HepG2 (cell line): Measurements from ENCODE around the gene ZNF491. TPM values are rescaled to one million over a fixed set of nuclear protein-coding genes. Genes with fewer than 3 reads are reported as not detected.

ENCODE experiments used
- ARNT2 ChIP-seq: sonication (generic); formaldehyde crosslinking; IDR thresholded peaks from 2 replicates; pipeline ENCODE4 v1.8.0; 2022; ENCODE audit warnings: mild to moderate bottlenecking, low read depth, missing genetic modification reagents, moderate library complexity
- MAZ ChIP-seq, 2 experiments: sonication (generic) in 1 of 2; formaldehyde crosslinking in 1 of 2; IDR thresholded peaks; 2 replicates each; pipeline versions ENCODE4 v1.5.0 to v1.6.1; 2012 to 2020; ENCODE audit warnings: low read depth in 2 of 2, mild to moderate bottlenecking in 2 of 2, borderline replicate concordance in 1 of 2, improper control_type of control experiment in 1 of 2, low read length in 1 of 2, missing genetic modification reagents in 1 of 2, moderate library complexity in 1 of 2
- NFAT5 ChIP-seq: sonication (generic); formaldehyde crosslinking; IDR thresholded peaks from 2 replicates; pipeline ENCODE4 v1.4.0; 2020; ENCODE audit warnings: missing genetic modification reagents
- RARG ChIP-seq: sonication (generic); formaldehyde crosslinking; IDR thresholded peaks from 2 replicates; pipeline ENCODE4 v1.4.0; 2020; ENCODE audit warnings: low read depth, mild to moderate bottlenecking, missing genetic modification reagents
- STAG1 ChIP-seq: sonication (generic); formaldehyde crosslinking; IDR thresholded peaks from 2 replicates; pipeline ENCODE4 v1.4.0; 2020; ENCODE audit warnings: missing genetic modification reagents
- STAT5B ChIP-seq: sonication (generic); formaldehyde crosslinking; IDR thresholded peaks from 2 replicates; pipeline ENCODE4 v1.4.0; 2020; ENCODE audit warnings: missing genetic modification reagents
- ZFP37 ChIP-seq: sonication (generic); formaldehyde crosslinking; IDR thresholded peaks from 2 replicates; pipeline ENCODE4 v1.4.0; 2020; ENCODE audit warnings: missing genetic modification reagents, borderline replicate concordance
- ZNF562 ChIP-seq: sonication (generic); formaldehyde crosslinking; IDR thresholded peaks from 2 replicates; pipeline ENCODE4 v1.8.0; 2022; ENCODE audit warnings: missing genetic modification reagents, borderline replicate concordance
- ZNF749 ChIP-seq: sonication (generic); formaldehyde crosslinking; IDR thresholded peaks from 2 replicates; pipeline ENCODE4 v1.8.0; 2022; ENCODE audit warnings: mild to moderate bottlenecking, missing genetic modification reagents, moderate library complexity, borderline replicate concordance
- polyA plus RNA-seq, 8 experiments: library from polyadenylated mRNA; depleted of rRNA in 3 of 8; stranded (reverse) in 7 of 8; unstranded in 1 of 8; fragments of >200 nt; fragmentation: Illumina TruSeq in 4 of 8; extraction: Trizol in 4 of 8; gene quantifications; 2 replicates each; pipeline versions ENCODE4 v1.2.1 to v1.2.3, GENCODE V29; 2011 to 2016; ENCODE audit warnings: low read depth in 4 of 8, missing spikeins in 1 of 8, mixed read lengths in 1 of 8; ENCODE audit not compliant: insufficient read depth in 1 of 8
- total RNA-seq, 5 experiments: library from RNA; depleted of rRNA; stranded (reverse); fragments of >200 nt; fragmentation: Illumina TruSeq; extraction: Trizol; gene quantifications; 2 replicates each; pipeline ENCODE4 v1.2.3, GENCODE V29; 2016; ENCODE audit warnings: low read depth in 1 of 5
- TF ChIP-seq, protein P1 (sequence below): sonication (generic); formaldehyde crosslinking; IDR thresholded peaks from 2 replicates; pipeline ENCODE4 v1.4.0; 2020; ENCODE audit warnings: missing genetic modification reagents
- TF ChIP-seq, protein P2 (sequence below): sonication (generic); formaldehyde crosslinking; IDR thresholded peaks from 2 replicates; pipeline ENCODE4 v1.4.0; 2020; ENCODE audit warnings: missing genetic modification reagents
- TF ChIP-seq, protein P3 (sequence below): sonication (generic); formaldehyde crosslinking; IDR thresholded peaks from 2 replicates; pipeline ENCODE4 v1.5.0; 2020; ENCODE audit warnings: missing genetic modification reagents

Gene ZNF491
- total and polyA plus RNA-seq, 2 of the 13 experiments (the other 11 are each of a cell fraction or from before 2014, with no cell fraction given): 0.57 to 2.2 TPM

GRCh38 chr19:11798391-11799330 lies at the start of gene ZNF491 (continued):
- 0 out of 2 replicates have a peak, but pooled peaks have one; percentile 20 for TF ChIP-seq NFAT5 (CRISPR knock-in tag)
- TF ChIP-seq, protein P1, sequence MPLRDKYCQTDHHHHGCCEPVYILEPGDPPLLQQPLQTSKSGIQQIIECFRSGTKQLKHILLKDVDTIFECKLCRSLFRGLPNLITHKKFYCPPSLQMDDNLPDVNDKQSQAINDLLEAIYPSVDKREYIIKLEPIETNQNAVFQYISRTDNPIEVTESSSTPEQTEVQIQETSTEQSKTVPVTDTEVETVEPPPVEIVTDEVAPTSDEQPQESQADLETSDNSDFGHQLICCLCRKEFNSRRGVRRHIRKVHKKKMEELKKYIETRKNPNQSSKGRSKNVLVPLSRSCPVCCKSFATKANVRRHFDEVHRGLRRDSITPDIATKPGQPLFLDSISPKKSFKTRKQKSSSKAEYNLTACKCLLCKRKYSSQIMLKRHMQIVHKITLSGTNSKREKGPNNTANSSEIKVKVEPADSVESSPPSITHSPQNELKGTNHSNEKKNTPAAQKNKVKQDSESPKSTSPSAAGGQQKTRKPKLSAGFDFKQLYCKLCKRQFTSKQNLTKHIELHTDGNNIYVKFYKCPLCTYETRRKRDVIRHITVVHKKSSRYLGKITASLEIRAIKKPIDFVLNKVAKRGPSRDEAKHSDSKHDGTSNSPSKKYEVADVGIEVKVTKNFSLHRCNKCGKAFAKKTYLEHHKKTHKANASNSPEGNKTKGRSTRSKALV (CRISPR knock-in tag): peak; percentile 39; the same call in 1 of the 2 replicates
- 0 out of 2 replicates have a peak, but pooled peaks have one; percentile 37 for TF ChIP-seq ARNT2 (CRISPR knock-in tag)
- TF ChIP-seq STAG1 (CRISPR knock-in tag): peak; percentile 32
- TF ChIP-seq MAZ (IDR thresholded peaks at IDR 0.05; ENCODE audit: borderline replicate concordance, low read depth, low read length): no peak
- 0 out of 2 replicates have a peak, but pooled peaks have one; percentile 25 for TF ChIP-seq MAZ (CRISPR knock-in tag; IDR thresholded peaks at IDR 0.05; ENCODE audit: low read depth)
- TF ChIP-seq, protein P2, sequence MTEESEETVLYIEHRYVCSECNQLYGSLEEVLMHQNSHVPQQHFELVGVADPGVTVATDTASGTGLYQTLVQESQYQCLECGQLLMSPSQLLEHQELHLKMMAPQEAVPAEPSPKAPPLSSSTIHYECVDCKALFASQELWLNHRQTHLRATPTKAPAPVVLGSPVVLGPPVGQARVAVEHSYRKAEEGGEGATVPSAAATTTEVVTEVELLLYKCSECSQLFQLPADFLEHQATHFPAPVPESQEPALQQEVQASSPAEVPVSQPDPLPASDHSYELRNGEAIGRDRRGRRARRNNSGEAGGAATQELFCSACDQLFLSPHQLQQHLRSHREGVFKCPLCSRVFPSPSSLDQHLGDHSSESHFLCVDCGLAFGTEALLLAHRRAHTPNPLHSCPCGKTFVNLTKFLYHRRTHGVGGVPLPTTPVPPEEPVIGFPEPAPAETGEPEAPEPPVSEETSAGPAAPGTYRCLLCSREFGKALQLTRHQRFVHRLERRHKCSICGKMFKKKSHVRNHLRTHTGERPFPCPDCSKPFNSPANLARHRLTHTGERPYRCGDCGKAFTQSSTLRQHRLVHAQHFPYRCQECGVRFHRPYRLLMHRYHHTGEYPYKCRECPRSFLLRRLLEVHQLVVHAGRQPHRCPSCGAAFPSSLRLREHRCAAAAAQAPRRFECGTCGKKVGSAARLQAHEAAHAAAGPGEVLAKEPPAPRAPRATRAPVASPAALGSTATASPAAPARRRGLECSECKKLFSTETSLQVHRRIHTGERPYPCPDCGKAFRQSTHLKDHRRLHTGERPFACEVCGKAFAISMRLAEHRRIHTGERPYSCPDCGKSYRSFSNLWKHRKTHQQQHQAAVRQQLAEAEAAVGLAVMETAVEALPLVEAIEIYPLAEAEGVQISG: peak; percentile 94
- TF ChIP-seq ZNF749 (CRISPR knock-in tag): 0 out of 2 replicates have a peak, but pooled peaks have one; percentile 24
- no peak for TF ChIP-seq STAT5B (CRISPR knock-in tag)
- TF ChIP-seq ZNF562: no peak
- TF ChIP-seq, protein P3, sequence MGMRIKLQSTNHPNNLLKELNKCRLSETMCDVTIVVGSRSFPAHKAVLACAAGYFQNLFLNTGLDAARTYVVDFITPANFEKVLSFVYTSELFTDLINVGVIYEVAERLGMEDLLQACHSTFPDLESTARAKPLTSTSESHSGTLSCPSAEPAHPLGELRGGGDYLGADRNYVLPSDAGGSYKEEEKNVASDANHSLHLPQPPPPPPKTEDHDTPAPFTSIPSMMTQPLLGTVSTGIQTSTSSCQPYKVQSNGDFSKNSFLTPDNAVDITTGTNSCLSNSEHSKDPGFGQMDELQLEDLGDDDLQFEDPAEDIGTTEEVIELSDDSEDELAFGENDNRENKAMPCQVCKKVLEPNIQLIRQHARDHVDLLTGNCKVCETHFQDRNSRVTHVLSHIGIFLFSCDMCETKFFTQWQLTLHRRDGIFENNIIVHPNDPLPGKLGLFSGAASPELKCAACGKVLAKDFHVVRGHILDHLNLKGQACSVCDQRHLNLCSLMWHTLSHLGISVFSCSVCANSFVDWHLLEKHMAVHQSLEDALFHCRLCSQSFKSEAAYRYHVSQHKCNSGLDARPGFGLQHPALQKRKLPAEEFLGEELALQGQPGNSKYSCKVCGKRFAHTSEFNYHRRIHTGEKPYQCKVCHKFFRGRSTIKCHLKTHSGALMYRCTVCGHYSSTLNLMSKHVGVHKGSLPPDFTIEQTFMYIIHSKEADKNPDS (CRISPR knock-in tag): no peak
- TF ChIP-seq ZFP37 (CRISPR knock-in tag): no peak
- no peak for TF ChIP-seq RARG
